ENCODE data around the gene HTR6.

The HTR6 gene

GRCh38 chr1:19648689-19649088 lies 16.0 kb upstream of the HTR6 start:
- H3K79me2 ChIP-seq (ENCODE audit: insufficient read depth, low read length), result no peaks in the 10 kb centered on the region

GRCh38 chr1:19650416-19651140 lies 14.1 kb upstream of the HTR6 start:
- Histone ChIP-seq H3K27me3 (ENCODE audit: insufficient read depth, low read length, poor library complexity, severe bottlenecking) (no peaks in the 10 kb centered on the region), H4K20me1 (ENCODE audit: insufficient read depth, low read length, poor library complexity, severe bottlenecking) (no peaks in the 10 kb centered on the region), H3K36me3 (ENCODE audit: insufficient read depth, low read length) (no peaks in the 10 kb centered on the region), H3K9ac (ENCODE audit: low read depth, low read length, poor library complexity, severe bottlenecking) (no peak overlapping the region), H3K9me3 (ENCODE audit: insufficient read depth, low read depth, low read length) (no peaks in the 10 kb centered on the region), H3F3A (ENCODE audit: low read depth) (no peaks in the 10 kb centered on the region), H3K4me1 (ENCODE audit: insufficient read depth, low read length, poor library complexity, severe bottlenecking) (peaks cover 10% of the 10 kb centered on the region), H3K9me2 (replicated peaks; ENCODE audit: low read depth, low read length) (no peaks in the 10 kb centered on the region), H3K4me3 (ENCODE audit: low read length, poor library complexity, severe bottlenecking) (peak overlapping the region; percentile 37), H3K79me2 (ENCODE audit: insufficient read depth, low read length) (no peaks in the 10 kb centered on the region), H2AFZ (ENCODE audit: low read length) (peak overlapping the region; percentile 66), H3K4me2 (ENCODE audit: low read depth, low read length, poor library complexity, severe bottlenecking) (peak overlapping the region; percentile 59)
- TF ChIP-seq EZH2phosphoT487 (IDR thresholded peaks at IDR 0.05; ENCODE audit: borderline replicate concordance), result no peak
- no peak for TF ChIP-seq CTCF (conservative IDR thresholded peaks at IDR 0.05; ENCODE audit: low read length)

More at GRCh38 chr1:19648689-19649088, 16.0 kb upstream of the HTR6 start:
- Histone ChIP-seq H2AFZ (ENCODE audit: low read length) (no peak overlapping the region), H3K27me3 (ENCODE audit: insufficient read depth, low read length, poor library complexity, severe bottlenecking) (no peaks in the 10 kb centered on the region), H3K4me3 (ENCODE audit: low read length, poor library complexity, severe bottlenecking) (no peak overlapping the region), H3K9me2 (replicated peaks; ENCODE audit: low read depth, low read length) (no peaks in the 10 kb centered on the region), H3K4me1 (ENCODE audit: insufficient read depth, low read length, poor library complexity, severe bottlenecking) (peaks cover 4% of the 10 kb centered on the region), H3K4me2 (ENCODE audit: low read depth, low read length, poor library complexity, severe bottlenecking) (no peak overlapping the region), H3K9me3 (ENCODE audit: insufficient read depth, low read depth, low read length) (no peaks in the 10 kb centered on the region), H3K36me3 (ENCODE audit: insufficient read depth, low read length) (no peaks in the 10 kb centered on the region), H4K20me1 (ENCODE audit: insufficient read depth, low read length, poor library complexity, severe bottlenecking) (no peaks in the 10 kb centered on the region), H3K9ac (ENCODE audit: low read depth, low read length, poor library complexity, severe bottlenecking) (no peak overlapping the region), H3F3A (ENCODE audit: low read depth) (no peaks in the 10 kb centered on the region)
- no peak for TF ChIP-seq EZH2phosphoT487 (IDR thresholded peaks at IDR 0.05; ENCODE audit: borderline replicate concordance)
- peak; percentile 19; the same call in 1 of the 2 replicates for TF ChIP-seq CTCF (conservative IDR thresholded peaks at IDR 0.05; ENCODE audit: low read length)

- H3K36me3 ChIP-seq (ENCODE audit: insufficient read depth, low read length), result no peaks in the 10 kb centered on the region
- H2AFZ ChIP-seq (ENCODE audit: low read length), result peak overlapping the region; percentile 66
- H3K4me2 ChIP-seq (ENCODE audit: low read depth, low read length, poor library complexity, severe bottlenecking), result peak overlapping the region; percentile 59
- peak overlapping the region; percentile 37 for H3K4me3 ChIP-seq (ENCODE audit: low read length, poor library complexity, severe bottlenecking)
- H3K79me2 ChIP-seq (ENCODE audit: insufficient read depth, low read length), result no peaks in the 10 kb centered on the region
- H3K4me1 ChIP-seq (ENCODE audit: insufficient read depth, low read length, poor library complexity, severe bottlenecking), result peaks cover 10% of the 10 kb centered on the region
- no peak overlapping the region for H3K9ac ChIP-seq (ENCODE audit: low read depth, low read length, poor library complexity, severe bottlenecking)
- H3K9me3 ChIP-seq (ENCODE audit: insufficient read depth, low read depth, low read length), result no peaks in the 10 kb centered on the region
- TF ChIP-seq CTCF (conservative IDR thresholded peaks at IDR 0.05; ENCODE audit: low read length) (peak; percentile 83), EZH2phosphoT487 (IDR thresholded peaks at IDR 0.05; ENCODE audit: borderline replicate concordance) (no peak)
- H4K20me1 ChIP-seq (ENCODE audit: insufficient read depth, low read length, poor library complexity, severe bottlenecking), result no peaks in the 10 kb centered on the region
- H3K27me3 ChIP-seq (ENCODE audit: insufficient read depth, low read length, poor library complexity, severe bottlenecking), result no peaks in the 10 kb centered on the region
- no peaks in the 10 kb centered on the region for H3K9me2 ChIP-seq (replicated peaks; ENCODE audit: low read depth, low read length)
- H3F3A ChIP-seq (ENCODE audit: low read depth), result no peaks in the 10 kb centered on the region
Observed at GRCh38 chr1:19651141-19651737, 13.4 kb upstream of the HTR6 start.

Measured in Loucy (cell line).